NCI-H510A (cell line): ENCODE data around the gene RASSF8.

Source experiments
- DNase-seq: peaks from one replicate; lab custom pipeline; 2025; lab: John Stamatoyannopoulos, UW

Gene RASSF8

GRCh38 chr12:26106347-26106746, 147.9 kb downstream of the RASSF8 start:
- no peak for DNase-seq

DNA sequence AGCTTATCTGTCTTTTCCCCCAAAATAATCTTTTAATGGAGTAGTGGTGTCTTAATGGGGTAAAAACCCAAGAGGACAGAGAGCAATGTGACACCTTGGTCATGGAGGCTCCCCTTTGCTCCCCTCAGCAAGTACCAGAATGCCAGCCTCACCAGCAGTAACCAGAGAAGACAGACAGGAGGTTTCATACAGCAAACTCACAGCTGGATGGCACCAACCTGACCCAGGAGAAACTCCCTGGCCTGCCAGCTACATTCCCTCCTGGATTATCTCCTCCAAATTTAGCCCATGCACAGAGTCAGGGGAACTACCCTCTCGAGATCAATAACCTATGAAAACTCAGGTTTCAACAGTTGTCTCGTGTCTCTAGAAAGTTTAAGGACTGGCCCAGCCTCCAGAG, 150.4 kb downstream of the RASSF8 start:
- no peak for DNase-seq

DNA sequence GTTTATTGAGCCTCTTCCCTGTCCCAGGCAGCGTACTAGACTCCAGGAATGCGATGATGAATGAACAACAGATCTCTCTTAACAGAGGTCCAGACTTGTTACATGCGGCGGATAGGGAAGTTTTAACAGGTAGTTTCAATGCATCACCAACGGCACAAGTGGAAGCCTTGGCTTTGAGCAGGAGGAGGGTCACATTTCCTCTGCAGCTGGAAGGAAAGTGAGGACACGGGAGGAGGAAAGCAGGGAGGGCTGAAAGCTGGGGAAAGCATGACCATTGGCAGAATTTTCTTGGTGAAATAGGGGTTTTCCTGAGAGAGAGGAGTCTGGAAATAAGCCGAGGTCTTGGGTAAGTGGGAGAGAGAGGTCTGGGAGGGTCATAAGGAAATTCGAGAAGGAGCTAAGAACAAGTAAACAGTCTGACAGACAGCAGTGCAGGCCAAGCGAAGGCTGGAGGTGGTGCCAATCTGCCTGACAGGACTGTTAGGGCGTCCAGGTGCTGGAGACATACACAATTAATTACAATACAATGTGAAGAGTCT, 150.9 kb downstream of the RASSF8 start:
- DNase-seq = peak; percentile 68

DNA sequence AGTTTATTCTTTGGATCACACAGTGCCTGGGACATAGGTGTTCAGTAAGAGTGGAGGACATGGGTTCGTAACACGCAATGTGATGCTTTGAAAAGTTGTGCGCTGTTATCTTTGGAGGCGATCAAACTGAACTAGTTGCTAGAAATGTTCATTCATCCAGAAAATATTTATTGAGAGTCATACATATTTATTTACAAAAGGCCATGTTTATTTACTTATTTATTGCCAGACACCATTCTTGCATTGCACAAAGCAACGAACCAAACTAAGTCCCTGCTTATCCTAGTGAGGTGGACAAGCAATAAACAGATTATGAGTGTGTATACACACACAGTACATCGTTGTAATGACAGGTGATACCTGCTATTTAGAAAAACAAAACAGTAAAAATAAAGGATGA, 153.8 kb downstream of the RASSF8 start:
- no peak for DNase-seq

DNA sequence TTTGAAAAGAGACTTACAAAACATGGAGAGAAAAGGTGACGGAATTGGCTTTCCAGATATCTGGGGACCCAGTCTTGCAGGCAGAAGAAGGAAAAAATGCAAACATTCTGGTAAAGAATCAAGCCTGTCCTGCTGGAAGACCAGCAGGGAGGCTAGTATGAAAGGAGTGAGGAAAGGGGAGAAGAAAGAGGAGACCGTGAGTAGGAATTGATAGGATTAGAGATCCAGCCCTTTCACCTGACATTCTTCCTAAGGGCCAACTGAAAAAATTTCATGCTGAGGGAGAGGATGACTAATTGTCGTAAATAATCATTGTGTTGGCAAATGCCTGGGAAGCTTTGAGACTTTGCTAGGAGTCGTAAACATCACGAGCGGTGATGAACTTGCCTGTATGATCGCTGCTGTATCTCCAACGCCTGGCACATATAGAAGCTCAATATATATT, 154.2 kb downstream of the RASSF8 start:
- DNase-seq = no peak

GRCh38 chr12:26113181-26113654, 154.7 kb downstream of the RASSF8 start:
- DNase-seq = no peak

- peak; percentile 73 for DNase-seq
Observed at GRCh38 chr12:26113853-26114719, 155.6 kb downstream of the RASSF8 start.

DNA sequence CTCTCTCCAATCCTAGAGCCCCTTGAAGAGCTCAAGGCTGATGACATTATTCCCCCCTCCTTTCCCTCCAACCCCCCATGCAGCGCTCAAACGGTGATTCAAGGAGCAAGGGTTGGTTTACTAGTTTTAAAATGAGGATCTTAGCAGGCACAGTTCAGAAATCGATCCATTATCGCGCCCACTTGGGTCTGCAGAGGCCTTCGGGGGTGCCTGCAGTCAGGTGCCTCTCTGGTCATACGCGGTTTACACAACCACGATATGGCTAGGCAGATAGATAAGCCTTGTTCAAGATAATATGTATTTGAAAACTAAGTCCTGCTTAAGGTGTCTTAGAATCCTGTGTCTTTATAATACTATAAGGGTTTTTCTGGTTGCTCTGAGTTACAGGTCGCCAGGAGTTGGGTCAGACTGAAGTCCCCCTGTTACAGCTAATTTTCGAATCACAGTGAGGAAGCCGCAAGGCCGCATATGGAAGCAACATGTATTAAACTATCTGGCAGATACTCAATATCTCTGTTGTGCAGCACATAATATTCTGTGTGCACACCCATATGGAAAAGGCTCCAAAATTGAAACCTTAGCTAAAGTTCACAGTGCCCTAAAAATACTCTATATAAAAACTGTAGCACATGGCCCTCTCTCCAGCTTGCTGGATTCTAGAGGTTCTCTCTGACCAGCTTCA, 156.4 kb downstream of the RASSF8 start:
- DNase-seq = no peak

- DNase-seq = no peak
Observed at GRCh38 chr12:26116829-26117715, 158.6 kb downstream of the RASSF8 start.

DNA sequence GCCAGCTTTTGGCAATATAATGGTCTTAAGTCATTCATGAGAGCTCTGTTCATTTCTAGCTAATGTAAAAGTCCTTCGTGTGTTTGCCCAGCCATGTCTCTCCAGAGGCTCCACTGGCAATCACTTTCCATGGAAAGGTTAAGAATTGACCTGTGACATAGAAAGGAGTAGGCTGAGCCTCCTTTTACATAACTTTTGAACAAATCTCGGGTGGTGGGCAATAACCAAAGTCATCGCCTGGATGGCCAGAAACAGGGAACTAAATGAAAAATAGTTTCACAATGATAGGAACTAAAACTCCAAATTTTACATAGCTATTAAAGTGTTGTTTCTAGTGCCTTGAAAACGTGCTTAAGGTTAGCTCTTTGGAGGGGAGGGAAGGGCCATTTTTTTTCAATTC, 159.8 kb downstream of the RASSF8 start:
- no peak for DNase-seq

DNA sequence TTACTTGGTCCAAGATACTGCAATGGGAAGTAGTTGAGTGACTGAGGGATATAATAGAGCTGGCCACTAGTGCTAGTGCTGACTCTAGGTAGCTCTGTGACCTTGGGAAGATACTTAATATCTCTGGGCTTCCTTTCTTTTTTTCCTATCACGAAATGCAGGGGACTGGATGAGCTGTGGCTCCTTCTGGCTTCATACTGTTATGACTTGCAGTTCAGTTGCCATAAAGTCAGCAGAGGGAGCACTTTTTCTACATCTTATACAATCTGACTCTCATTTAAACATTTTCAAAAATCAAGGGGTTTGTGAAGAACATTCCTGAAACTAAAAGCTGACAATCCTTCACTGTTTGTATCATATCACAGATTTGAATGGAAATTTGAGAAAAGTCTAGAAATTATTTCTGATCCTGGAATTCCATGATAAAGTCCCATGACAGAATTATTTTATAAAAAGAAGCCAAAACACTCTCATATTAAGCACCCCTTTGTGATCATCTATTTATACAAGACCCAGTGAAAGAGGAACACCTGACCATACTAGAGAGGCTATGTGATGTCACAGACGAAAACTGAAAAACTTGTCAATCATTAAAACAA, 161.0 kb downstream of the RASSF8 start:
- peak; percentile 21 for DNase-seq

GRCh38 chr12:26120561-26121274, 162.2 kb downstream of the RASSF8 start:
- no peak for DNase-seq

- no peak for DNase-seq
Observed at GRCh38 chr12:26121323-26122060, 163.0 kb downstream of the RASSF8 start.

DNA sequence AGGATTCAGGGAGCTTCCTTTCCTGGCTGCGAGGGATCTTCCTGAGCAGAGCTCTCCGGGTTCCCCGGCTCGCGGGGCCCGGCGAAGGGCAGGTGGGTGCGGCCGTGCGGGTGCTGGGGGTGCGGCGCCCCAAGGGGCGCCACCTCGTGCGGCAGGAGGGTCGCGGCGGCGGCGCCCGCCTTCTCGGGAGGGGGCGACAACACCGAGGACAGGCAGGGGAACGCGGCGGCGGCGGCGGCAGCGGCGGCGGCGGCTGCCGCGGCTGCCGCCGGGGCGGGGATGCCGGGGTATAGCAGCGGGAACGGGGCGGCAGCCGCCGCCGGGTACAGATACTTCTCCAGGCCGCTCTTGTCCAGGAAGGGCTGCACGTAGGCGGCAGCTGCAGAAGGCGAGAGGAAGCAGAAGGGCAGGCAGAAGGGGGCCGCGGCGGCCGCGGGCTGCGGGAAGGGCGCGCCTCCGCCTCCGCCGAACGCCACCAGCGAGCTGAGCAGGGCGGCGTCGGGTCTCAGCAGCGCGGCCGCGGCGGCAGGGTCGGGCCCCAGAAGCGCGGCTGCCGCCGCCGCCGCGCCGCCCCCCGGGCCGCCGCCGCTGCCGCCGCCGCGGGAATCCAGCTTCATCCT, 163.7 kb downstream of the RASSF8 start:
- peak; percentile 50 for DNase-seq

DNA sequence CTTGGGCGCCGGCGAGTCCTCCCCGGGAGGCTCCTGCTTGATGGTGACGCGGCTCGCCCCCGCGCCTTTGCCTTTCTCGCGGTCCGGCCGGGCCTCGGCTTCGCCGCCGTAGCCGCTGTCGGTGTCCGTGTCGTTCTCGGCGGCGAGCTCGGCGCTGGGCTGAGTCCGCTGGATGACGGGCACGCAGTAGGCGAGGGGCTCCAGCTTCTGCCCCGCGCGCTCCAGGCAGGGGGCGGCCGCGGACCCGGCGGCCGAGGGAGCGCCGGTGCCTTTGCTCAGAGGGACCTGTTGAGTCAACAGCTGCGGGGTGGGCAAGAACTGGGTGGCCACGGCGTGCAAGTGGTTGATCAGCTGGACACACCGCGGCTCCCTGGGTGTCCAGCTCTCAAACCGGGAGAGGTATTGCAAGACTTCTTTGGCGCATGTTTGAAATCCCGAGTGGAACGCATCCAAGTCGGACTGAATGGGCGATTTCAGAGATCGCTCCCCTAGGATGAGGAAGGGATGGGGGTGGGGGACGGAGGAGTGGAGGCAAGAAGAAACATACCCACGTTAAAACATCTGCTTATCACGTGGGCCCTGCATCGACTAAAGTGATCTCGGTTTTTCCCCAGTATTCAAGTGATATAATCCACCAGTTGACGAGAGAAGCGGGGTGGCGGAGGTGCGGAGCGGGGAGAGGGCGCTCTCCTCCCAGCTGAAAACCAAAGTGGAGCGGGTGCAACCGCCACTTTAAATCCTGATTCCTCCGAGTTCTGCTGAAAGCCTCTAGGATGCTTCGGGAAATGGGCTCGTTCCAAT, 164.4 kb downstream of the RASSF8 start:
- DNase-seq = peak; percentile 50

DNA sequence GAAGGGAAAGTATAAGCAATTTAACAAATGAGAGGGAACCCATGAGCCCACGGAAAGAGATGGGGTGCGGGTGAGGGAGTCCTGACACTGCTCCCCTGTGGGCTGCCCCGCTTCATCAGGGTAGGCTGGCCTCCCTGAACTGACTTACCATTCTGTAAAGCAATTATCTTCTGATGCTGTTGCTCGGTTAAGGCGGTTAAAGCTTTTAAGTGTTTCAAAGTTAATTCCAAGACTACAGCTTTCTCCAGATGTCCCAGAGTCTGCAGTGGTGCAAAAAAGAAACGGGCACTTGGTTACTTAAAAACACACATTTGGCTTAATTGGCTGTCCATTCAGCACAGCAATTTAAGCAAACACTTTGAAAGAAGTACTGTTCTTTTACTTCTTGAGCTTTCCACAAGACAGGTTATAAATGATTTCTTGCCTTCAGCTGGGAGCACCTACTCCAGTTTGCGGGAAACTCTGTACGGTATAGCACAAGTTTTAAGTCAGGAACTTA, 165.0 kb downstream of the RASSF8 start:
- no peak for DNase-seq

GRCh38 chr12:26124446-26125399, 166.2 kb downstream of the RASSF8 start, which contains the start of gene BHLHE41:
Gene BHLHE41 (minus strand): TSS chr12:26125037. CDS start chr12:26124779, 258 bp downstream.
- DNase-seq = peak; percentile 30
